ENCODE measurements around the gene NFATC1.

- TF ChIP-seq CTCF (IDR thresholded peaks at IDR 0.05) (no peak), TEAD4 (IDR thresholded peaks at IDR 0.05; ENCODE audit: borderline replicate concordance, insufficient read depth) (no peak), EP300 (IDR thresholded peaks at IDR 0.05; ENCODE audit: borderline replicate concordance in 1 of 2, low read depth in 1 of 2, low read length in 1 of 2) (no peak), SMC3 (IDR thresholded peaks at IDR 0.05; ENCODE audit: low read depth, low read length) (no peak), RAD21 (IDR thresholded peaks at IDR 0.05; ENCODE audit: low read length) (no peak), TAF1 (IDR thresholded peaks at IDR 0.05; ENCODE audit: borderline replicate concordance, low read depth, low read length) (no peak)
Observed at GRCh38 chr18:79399275-79400081, 3.7 kb downstream of the NFATC1 start.
